Measurements from ENCODE around the gene HNRNPUL1.

HNRNPUL1 gene

GRCh38 chr19:41234512-41235168 lies 29.5 kb upstream of the HNRNPUL1 start:
- no peak for DNase-seq (ENCODE audit: low read depth)

GRCh38 chr19:41235480-41235879 lies 28.7 kb upstream of the HNRNPUL1 start:
- no peak for DNase-seq (ENCODE audit: low read depth)

- DNase-seq (ENCODE audit: low read depth): no peak
Measured at GRCh38 chr19:41238244-41238643, 25.9 kb upstream of the HNRNPUL1 start.

DNA sequence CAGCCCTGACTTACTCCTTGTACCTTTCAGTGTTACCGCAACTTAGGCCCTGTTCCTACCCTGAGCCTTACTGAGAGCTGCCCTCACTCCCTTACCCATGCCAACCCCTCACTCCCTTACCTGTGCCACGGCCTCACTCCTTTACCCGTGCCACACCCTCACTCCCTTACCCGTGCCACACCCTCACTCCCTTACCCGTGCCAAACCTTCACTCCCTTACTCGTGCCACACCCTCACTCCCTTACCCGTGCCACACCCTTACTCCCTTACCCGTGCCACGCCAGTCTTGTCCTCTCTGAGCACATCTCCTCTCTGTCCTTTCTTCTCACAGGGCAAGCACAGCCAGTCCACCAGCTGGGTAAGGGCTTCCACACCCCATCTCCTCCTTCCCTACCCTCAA lies 24.8 kb upstream of the HNRNPUL1 start:
- DNase-seq (ENCODE audit: low read depth): no peak

- DNase-seq (ENCODE audit: low read depth): no peak
Measured at GRCh38 chr19:41239961-41240574, 24.1 kb upstream of the HNRNPUL1 start.

DNA sequence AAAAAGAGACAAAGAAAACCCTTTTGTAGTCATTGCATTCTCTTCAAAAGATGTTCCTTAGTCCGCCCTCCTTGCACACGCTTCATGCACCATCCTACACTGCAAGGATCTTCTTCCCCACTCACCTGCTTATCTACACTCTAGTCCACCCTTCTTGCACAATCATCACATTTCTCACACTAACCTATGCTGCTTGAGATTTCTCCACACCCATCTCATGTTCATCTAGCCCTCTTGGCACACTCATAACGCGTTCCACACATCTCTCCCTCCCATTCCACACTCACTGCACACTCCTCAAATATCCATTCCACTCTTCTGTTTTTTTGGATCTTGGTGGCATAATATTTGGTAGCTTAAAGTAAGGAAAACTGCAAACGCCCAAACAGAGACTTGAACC lies 22.3 kb upstream of the HNRNPUL1 start:
- DNase-seq (ENCODE audit: low read depth): no peak

- no peak for DNase-seq (ENCODE audit: low read depth)
Measured at GRCh38 chr19:41244117-41244516, 20.1 kb upstream of the HNRNPUL1 start.

DNA sequence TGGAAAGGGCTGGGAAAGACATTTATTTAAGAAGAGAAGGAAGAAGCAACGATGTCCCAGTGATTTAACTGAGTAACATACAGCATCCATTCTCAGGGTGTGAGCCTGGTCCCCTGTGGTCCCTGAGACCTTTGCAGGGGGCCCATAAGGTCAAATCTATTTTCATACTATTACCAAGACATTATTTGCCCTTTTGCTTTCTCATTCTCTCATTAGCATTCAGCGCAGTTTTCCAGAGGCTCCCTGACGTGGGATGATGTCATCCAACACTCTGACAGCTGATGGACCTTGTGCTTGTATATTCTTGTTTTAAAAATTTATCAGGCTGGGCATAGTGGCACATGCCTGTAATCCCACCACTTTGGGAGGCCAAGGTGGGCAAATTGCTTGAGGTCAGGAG lies 18.3 kb upstream of the HNRNPUL1 start:
- DNase-seq (ENCODE audit: low read depth): no peak

GRCh38 chr19:41248895-41249294 lies 15.3 kb upstream of the HNRNPUL1 start:
- no peak for DNase-seq (ENCODE audit: low read depth)

GRCh38 chr19:41249707-41250423 lies 14.3 kb upstream of the HNRNPUL1 start:
- no peak for DNase-seq (ENCODE audit: low read depth)

GRCh38 chr19:41253660-41254059 lies 10.5 kb upstream of the HNRNPUL1 start:
- DNase-seq (ENCODE audit: low read depth): no peak

DNA sequence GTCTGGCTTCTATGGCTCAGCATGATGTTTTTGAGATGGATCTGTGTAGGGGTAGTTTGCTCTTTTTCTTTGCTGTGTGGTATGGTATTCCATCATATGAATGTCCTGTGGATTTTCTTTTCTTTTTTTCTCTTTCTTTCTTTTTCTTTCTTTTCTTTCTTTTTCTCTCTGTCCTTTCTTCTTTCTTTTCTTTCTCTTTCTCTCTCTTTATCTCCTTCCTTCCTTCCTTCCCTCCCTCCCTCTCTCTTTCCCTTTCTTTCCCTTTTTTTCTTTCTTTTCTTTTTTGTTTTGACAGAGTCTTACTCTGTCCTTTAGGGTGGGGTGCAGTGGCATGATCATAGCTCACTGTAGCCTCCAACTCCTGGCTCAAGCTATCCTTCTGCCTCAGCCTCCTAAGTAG lies 9.0 kb upstream of the HNRNPUL1 start:
- no peak for DNase-seq (ENCODE audit: low read depth)

- no peak for DNase-seq (ENCODE audit: low read depth)
Measured at GRCh38 chr19:41261474-41262190, 2.5 kb upstream of the HNRNPUL1 start.

DNA sequence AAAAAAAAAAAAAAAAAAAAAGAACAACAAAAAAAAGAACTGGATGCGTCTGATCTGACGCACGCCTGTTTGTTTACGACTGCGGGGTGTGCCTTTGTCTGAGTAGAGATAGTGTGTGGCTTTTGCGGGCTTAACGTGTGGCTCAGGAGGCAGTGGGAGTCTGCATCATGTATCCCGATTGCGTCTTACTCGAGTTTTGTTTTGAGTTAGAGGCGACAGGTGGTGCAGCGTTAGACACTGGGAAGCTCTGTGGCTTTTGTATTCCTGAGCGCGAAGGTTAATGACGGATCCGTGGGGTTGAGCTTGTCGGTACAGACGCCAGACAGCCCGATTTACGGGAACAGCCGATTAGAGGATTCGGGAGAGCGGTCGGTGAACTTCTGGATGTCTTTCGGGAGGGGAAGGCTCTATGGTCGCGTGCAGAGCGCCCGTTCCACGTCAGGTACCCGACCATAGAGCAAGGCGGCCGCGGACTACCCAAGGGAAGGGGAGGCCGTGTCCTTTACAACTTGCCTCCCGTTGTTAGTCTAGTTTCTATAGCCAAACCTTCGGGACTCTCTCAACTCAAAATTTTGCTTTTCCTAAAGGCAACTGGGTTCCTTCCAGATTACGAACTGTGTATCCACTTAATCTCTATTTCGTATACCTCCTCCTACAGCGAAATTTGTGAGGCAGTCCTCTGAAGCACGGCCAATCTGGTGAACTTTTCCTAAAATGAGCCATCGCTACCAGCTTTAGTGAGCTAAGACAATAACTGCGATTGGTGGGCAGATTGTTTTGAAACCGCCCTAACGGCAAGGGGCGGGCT lies 926 bp upstream of the HNRNPUL1 start:
- peak; percentile 26 for DNase-seq (ENCODE audit: low read depth)

- DNase-seq (ENCODE audit: low read depth): no peak
Measured at GRCh38 chr19:41264581-41265394, 616 bp downstream of the HNRNPUL1 start.

DNA sequence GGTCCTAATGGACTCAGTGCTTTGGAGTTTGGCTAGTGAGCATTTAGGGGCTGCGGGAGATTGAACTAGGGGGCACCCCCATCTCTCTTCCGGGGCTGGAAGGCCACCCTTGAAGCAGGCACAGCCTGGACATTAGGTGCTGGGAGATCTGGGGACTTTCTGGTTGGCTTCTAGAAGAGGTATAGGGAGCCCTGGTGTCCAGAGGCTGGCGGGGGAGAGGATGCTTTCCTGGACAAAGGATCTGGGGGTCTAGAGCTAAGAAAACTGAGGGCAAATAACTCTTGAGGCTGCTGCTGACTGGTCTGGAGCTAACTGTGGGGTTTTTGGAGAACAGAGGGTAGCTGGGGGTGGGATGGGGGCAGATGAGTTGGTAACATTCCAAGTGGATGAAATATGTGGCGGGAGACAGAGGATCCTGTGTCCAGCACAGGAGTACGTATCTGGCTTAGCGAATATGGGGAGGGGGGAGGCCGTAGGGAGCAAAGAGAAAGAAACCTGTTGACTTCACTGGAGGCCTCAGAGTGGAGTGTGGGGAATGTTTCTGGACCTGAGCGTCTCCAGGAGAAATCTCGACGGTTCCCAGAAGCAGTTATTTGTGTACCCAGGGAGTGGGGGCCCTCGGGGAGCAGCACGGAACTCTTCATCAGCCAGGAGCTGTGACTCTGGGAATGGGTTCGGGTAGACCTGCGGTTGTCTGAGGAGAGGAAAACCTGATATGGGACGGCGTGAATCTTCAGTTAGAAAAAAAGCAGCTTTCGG lies 1.4 kb downstream of the HNRNPUL1 start:
- no peak for DNase-seq (ENCODE audit: low read depth)

- DNase-seq (ENCODE audit: low read depth): no peak
Measured at GRCh38 chr19:41269055-41269454, 4.9 kb downstream of the HNRNPUL1 start.

- DNase-seq (ENCODE audit: low read depth): no peak
Measured at GRCh38 chr19:41269571-41269970, 5.4 kb downstream of the HNRNPUL1 start.

DNA sequence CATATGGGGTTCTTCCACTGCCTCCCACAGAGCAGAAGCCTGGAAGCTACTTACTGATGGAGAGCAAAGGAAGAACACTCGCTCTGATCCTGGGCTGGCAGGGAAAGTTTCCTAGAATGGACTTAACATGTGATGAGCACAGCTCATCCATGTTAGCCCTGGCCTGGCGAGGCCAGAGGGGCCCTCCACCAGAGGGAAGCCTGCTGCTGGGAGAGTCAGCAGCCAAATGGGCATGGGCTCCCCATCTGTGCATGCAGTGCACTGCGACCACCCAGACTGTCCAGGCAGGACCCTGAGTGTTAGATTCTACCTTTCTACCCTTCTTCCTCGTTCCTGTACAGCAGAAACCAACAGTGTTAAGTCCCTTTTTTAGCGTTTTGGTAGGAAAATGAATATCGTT lies 8.9 kb downstream of the HNRNPUL1 start:
- no peak for DNase-seq (ENCODE audit: low read depth)

DNA sequence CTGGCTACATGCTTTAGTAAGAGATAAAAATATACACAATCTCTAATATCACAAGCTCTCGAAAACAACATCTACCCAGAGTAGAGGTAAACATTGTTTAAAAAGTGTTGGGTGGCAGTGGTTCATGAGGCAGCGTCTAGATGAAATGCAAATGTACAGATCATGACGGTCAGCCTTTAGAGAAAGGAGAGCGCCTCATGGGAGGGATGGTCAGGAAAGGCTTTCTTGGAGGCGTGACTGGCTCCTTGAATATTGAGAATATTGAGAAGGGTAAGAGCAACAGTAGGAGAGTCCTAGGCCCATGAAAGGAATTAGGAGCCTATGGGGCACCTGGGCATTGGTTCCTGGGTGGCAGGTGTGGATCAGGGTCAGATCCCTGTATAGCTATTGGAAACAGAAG lies 10.6 kb downstream of the HNRNPUL1 start:
- DNase-seq (ENCODE audit: low read depth): no peak
